NB4 (cell line): ENCODE measurements around the gene TMC8.

Experiments used
- DNase-seq: peaks from one replicate; pipeline ENCODE4 v3.0.0; 2010; ENCODE audit warnings: low read depth
- H3K4me3 ChIP-seq: one replicate; pipeline ENCODE4 v1.5.1; 2011; ENCODE audit warnings: mild to moderate bottlenecking, low read depth, low read length, moderate library complexity
- CTCF ChIP-seq: IDR thresholded peaks from one replicate; pipeline ENCODE4 v1.5.1; 2012; ENCODE audit warnings: low read depth, low read length
- MYC ChIP-seq: IDR thresholded peaks from 2 replicates; pipeline ENCODE4 v1.6.1; 2011; ENCODE audit warnings: low read depth, low read length
- POLR2A ChIP-seq: IDR thresholded peaks from 2 replicates; pipeline ENCODE4 v1.6.1; 2011; ENCODE audit warnings: mild to moderate bottlenecking; ENCODE audit not compliant: insufficient read length; ENCODE audit errors: extremely low read depth
- TF ChIP-seq, protein P1 (sequence below): IDR thresholded peaks from 2 replicates; pipeline ENCODE4 v1.6.1; 2011; ENCODE audit warnings: low read depth, low read length

TMC8 gene

GRCh38 chr17:78144736-78145641 lies 14.4 kb downstream of the TMC8 start:
- DNase-seq, result no peak
- H3K4me3 ChIP-seq, result no peak overlapping the region
- no peak for TF ChIP-seq CTCF
- TF ChIP-seq MYC, result no peak
- TF ChIP-seq, protein P1, sequence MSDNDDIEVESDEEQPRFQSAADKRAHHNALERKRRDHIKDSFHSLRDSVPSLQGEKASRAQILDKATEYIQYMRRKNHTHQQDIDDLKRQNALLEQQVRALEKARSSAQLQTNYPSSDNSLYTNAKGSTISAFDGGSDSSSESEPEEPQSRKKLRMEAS, result no peak
- no peak for TF ChIP-seq POLR2A

DNA sequence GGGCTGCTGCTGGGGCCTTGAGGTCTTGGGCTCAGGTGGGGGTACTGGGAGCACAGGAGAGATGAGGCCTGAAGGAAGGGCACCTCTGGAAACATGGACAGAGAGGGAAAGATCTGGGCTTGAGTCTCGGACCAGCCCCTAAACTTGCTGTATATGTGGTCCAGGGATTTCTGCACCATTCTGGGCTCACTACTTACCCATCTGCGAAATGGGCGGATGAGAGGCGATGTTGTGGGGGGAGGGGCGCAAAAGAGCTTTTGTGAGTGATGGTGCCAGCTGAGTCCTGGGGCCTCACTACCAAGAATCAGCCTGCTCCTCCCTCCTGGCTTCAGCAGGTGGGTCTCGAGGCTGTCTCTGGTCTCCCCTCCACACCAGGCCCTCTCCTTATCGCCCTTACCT lies 15.9 kb downstream of the TMC8 start:
- DNase-seq, result no peak
- no peak overlapping the region for H3K4me3 ChIP-seq
- TF ChIP-seq MYC (no peak), POLR2A (no peak), CTCF (no peak)
- TF ChIP-seq, protein P1, result no peak

- no peak for DNase-seq
- H3K4me3 ChIP-seq, result no peak overlapping the region
- TF ChIP-seq, protein P1, result no peak
- TF ChIP-seq CTCF (no peak), MYC (no peak), POLR2A (no peak)
Measured at GRCh38 chr17:78146881-78147280, 16.3 kb downstream of the TMC8 start.

GRCh38 chr17:78147315-78147998 lies 16.9 kb downstream of the TMC8 start:
- TF ChIP-seq POLR2A (no peak), MYC (no peak), CTCF (no peak)
- TF ChIP-seq, protein P1, result no peak
- no peak for DNase-seq
- no peak overlapping the region for H3K4me3 ChIP-seq

DNA sequence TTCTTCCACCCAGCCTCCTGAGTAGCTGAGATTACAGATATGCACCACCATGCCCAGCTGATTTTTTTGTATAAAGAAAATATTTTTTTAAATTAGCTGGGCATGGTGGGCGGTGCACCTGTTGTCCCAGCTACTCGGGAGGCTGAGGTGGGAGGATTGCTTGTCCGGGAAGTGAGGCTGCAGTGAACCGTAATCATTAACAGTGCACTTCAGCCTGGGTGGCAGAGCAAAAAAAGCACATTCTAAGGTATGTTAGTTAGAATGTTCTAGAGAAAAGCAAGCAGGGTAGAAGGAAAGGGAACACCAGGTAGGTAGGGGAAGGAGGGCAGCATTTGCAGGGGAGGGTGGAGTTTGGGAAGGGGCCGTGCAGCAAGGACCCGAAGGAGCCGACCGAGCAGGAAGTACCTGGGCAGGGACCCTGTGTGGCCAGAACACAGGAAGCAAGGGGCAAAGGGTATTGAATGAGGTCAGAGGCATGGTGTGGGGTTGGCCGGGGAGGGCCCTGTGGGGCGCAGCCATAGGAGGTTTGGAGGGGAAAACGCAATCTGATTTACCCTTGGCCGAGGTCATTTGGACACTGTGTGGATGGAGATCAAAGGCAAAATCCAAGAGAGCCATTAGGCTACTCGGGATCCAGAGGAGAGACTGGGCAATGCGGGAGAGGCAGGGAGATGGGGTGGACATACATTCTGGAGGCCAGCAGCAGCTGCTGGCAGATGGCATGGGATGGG lies 17.9 kb downstream of the TMC8 start:
- no peak for DNase-seq
- TF ChIP-seq MYC, result no peak
- TF ChIP-seq CTCF, result no peak
- TF ChIP-seq, protein P1, result no peak
- no peak overlapping the region for H3K4me3 ChIP-seq
